Lower lobe of right lung (tissue), 2 donors: Measurements from ENCODE around the gene RNF43. TPM values are rescaled to one million over a fixed set of nuclear protein-coding genes. Genes with fewer than 3 reads are reported as not detected.

Experiments used
- ATAC-seq, 2 donors: fragments of 200-7000 bp; cut with Tn5 transposase; one replicate each; pipeline ENCODE4 v1.9.1; 2020 to 2022; ENCODE audit warnings: mild to moderate bottlenecking in 2 of 2, moderate library complexity in 2 of 2
- DNase-seq: peaks from one replicate; pipeline ENCODE4 v3.0.0-alpha.2; 2020
- H3K27ac ChIP-seq: fragments of 200-600 bp; one replicate; pipeline ENCODE4 v1.8.0; 2022
- H3K27me3 ChIP-seq: fragments of 200-600 bp; one replicate; pipeline ENCODE4 v1.8.0; 2022; ENCODE audit warnings: low read depth
- H3K36me3 ChIP-seq: fragments of 200-600 bp; one replicate; pipeline ENCODE4 v1.8.0; 2022; ENCODE audit warnings: mild to moderate bottlenecking
- H3K4me1 ChIP-seq: fragments of 200-600 bp; one replicate; pipeline ENCODE4 v1.8.0; 2022
- H3K4me3 ChIP-seq: fragments of 200-600 bp; one replicate; pipeline ENCODE4 v1.8.0; 2022; ENCODE audit warnings: mild to moderate bottlenecking
- H3K9me3 ChIP-seq: fragments of 200-600 bp; one replicate; pipeline ENCODE4 v1.8.0; 2022
- intact Hi-C: fragments of 100-400 bp; cut with DNase I; formaldehyde crosslinking; loops from one replicate; pipeline ENCODE4 v1.11.0; 2022
- long read RNA-seq: library from polyadenylated mRNA; unstranded; transcript quantifications from one replicate; pipeline ENCODE4 v2.0.0, GENCODE V29; 2021
- total RNA-seq: library from RNA; stranded (reverse); fragmentation: NEBNext Ultra II Directional; extraction: Animal tissue kit (Norgen Biotek cat#: 25700); gene quantifications from one replicate; pipeline ENCODE4 v1.2.1, GENCODE V29; 2021
- TF ChIP-seq, protein P1 (sequence below): fragments of 200-600 bp; IDR thresholded peaks from one replicate; pipeline ENCODE4 v1.8.0; 2022; ENCODE audit warnings: antibody characterized with exemption, mild to moderate bottlenecking
- donor health status: DM: no; HTN: yes; CAD: no; lungs with severe emphysema.

RNF43 gene
- 9.7 TPM for total RNA-seq
- long read RNA-seq, full-length matches to known transcripts: 1 of 11 reads
- long read RNA-seq, partial matches to known transcripts: 6 of 11 reads
- long read RNA-seq, other reads (novel, unspliced or antisense): 4 of 11 reads

DNA sequence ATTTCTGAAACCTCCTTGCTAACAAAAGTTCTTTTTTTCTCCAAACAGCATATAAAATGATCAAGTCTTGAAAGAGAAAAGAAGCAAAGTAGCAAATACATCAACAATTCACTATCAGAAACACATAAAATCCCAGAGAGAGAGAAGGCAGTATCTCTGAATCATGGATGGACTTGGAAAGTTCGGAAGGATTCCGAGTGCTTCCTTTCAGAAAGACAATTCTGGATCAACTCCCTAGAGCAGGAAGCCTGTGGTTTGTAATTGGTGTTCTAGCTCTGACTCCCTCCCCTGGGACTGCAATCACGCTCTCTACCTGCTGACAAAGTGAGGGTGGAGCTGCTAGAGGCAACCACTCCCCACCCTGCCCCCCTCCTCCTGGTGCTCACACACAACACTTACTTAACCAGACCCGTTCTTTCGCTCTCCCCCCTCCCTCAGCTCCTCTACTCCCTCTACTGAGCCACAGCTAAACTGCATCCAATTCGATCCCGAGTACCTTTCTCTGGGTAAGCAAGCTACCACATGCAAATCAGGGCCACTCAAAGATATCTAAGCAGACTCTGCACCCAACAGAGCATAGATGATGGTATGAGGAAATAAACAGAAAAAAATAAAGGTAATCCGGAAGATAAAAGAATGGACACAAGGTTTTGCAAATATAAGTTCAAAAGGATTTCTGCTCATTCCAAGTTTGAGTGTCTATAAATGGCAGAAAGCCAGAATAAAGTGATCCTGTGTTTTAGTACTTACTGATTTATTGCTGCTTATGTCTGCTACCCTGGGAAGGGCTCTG, at the start of gene RNF43:
RNF43 (minus strand) TSS at position 235 of the 793 bp plus-strand sequence. CDS start 1,957 bp downstream, outside the sequence.
- Histone ChIP-seq H3K4me1 (peaks cover 5% of the 10 kb centered on the region), H3K9me3 (no peaks in the 10 kb centered on the region), H3K27me3 (no peaks in the 10 kb centered on the region), H3K4me3 (peak within 1 kb of the TSS; percentile 48), H3K36me3 (no peaks in the 10 kb centered on the region), H3K27ac (peak within 1 kb of the TSS; percentile 77)
- DNase-seq: peak; percentile 95
- intact Hi-C loops: no loop called here
- peak; percentile 99 to 100 for ATAC-seq
- TF ChIP-seq, protein P1, sequence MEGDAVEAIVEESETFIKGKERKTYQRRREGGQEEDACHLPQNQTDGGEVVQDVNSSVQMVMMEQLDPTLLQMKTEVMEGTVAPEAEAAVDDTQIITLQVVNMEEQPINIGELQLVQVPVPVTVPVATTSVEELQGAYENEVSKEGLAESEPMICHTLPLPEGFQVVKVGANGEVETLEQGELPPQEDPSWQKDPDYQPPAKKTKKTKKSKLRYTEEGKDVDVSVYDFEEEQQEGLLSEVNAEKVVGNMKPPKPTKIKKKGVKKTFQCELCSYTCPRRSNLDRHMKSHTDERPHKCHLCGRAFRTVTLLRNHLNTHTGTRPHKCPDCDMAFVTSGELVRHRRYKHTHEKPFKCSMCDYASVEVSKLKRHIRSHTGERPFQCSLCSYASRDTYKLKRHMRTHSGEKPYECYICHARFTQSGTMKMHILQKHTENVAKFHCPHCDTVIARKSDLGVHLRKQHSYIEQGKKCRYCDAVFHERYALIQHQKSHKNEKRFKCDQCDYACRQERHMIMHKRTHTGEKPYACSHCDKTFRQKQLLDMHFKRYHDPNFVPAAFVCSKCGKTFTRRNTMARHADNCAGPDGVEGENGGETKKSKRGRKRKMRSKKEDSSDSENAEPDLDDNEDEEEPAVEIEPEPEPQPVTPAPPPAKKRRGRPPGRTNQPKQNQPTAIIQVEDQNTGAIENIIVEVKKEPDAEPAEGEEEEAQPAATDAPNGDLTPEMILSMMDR: peak; percentile 66

- ATAC-seq (no peak), DNase-seq (no peak)
- H3K9me3 ChIP-seq: no peaks in the 10 kb centered on the region
- TF ChIP-seq, protein P1: no peak
- H3K27ac ChIP-seq: no peak overlapping the region
- no peaks in the 10 kb centered on the region for H3K36me3 ChIP-seq
- H3K27me3 ChIP-seq: no peaks in the 10 kb centered on the region
- H3K4me1 ChIP-seq: no peaks in the 10 kb centered on the region
- intact Hi-C loops: no loop called here
- no peak overlapping the region for H3K4me3 ChIP-seq
These were observed 38.2 kb upstream of the RNF43 start for GRCh38 chr17:58455491-58455890.

- Histone ChIP-seq H3K4me3 (no peak overlapping the region), H3K27ac (no peak overlapping the region), H3K4me1 (no peaks in the 10 kb centered on the region), H3K9me3 (no peaks in the 10 kb centered on the region), H3K36me3 (no peaks in the 10 kb centered on the region), H3K27me3 (no peaks in the 10 kb centered on the region)
- TF ChIP-seq, protein P1: no peak
- intact Hi-C loops: no loop called here
- DNase-seq (no peak), ATAC-seq (no peak)
These were observed 35.4 kb upstream of the RNF43 start for GRCh38 chr17:58452738-58453137.

DNA sequence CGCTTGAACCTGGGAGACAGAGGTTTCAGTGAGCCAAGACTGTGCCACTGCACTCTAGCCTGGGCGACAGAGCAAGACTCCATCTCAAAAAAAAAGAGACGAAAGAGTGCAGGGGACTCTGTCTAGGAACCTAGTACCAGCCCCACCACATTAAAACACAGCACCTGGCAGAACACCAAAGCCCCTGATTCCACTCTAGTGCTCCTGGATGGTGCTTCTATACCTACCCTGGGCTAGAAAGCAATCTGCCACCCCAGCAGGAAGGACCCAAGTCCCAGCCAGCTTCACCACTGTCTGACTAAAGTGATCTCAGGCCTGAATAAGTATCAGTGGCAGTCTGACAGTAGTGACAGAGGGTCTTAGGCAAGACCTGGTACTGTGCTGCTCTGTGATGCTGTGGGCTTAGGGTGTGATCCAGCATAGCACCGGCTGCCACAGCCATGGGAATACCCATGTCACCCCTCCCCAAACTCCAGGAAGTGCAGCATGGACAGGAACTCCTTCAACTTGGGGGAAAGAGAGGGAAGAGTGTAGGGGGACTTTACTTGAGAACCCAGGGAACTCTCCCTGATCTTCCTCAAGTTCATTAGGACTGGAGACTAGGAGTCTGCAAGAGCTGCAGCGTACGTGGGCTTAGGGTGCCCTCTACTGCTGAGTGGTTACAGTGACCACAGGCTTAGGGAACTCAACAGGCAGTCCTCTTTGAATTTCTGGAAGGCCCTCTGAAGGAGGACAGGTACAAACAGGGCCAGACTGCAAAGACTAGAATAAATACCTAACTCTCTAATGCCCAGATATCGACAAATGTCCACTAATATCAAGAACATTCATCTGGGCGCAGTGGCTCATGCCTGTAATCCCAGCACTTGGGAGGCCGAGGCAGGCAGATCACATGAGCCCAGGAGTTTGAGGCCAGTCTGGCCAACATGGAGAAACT, 30.0 kb upstream of the RNF43 start:
- intact Hi-C loops: no loop called here
- H3K27me3 ChIP-seq: no peaks in the 10 kb centered on the region
- DNase-seq (peak; percentile 82), ATAC-seq (peak; percentile 93 to 95)
- TF ChIP-seq, protein P1: peak; percentile 67
- H3K9me3 ChIP-seq: no peaks in the 10 kb centered on the region
- no peaks in the 10 kb centered on the region for H3K36me3 ChIP-seq
- no peak overlapping the region for H3K4me3 ChIP-seq
- no peak overlapping the region for H3K27ac ChIP-seq
- no peaks in the 10 kb centered on the region for H3K4me1 ChIP-seq

GRCh38 chr17:58446086-58446485, 28.8 kb upstream of the RNF43 start:
- ATAC-seq (no peak), DNase-seq (no peak)
- Histone ChIP-seq H3K36me3 (no peaks in the 10 kb centered on the region), H3K4me3 (no peak overlapping the region), H3K4me1 (no peaks in the 10 kb centered on the region), H3K27ac (no peak overlapping the region), H3K9me3 (no peaks in the 10 kb centered on the region), H3K27me3 (no peaks in the 10 kb centered on the region)
- intact Hi-C loops: no loop called here
- TF ChIP-seq, protein P1: no peak
